B cell (primary cell): ENCODE data around the gene PREP. TPM values are rescaled to one million over a fixed set of nuclear protein-coding genes. Genes with fewer than 3 reads are reported as not detected.

ENCODE experiments used
- ATAC-seq: fragments of 200-7000 bp; cut with Tn5 transposase; one replicate; pipeline ENCODE4 v1.10.0; 2021; ENCODE audit warnings: low read depth, mild to moderate bottlenecking, moderate number of reproducible peaks, moderate library complexity
- CTCF ChIA-PET: fragments of 350-600 bp; sonication (Branson Sonifier 250); formaldehyde crosslinking; loops from one replicate; lab custom pipeline; 2021; ENCODE audit warnings: antibody characterized with exemption, inconsistent platforms; lab: Charles Lee
- POLR2A ChIA-PET: fragments of 350-600 bp; sonication (Branson Sonifier 250); formaldehyde crosslinking; loops from one replicate; lab custom pipeline; 2021; ENCODE audit warnings: antibody characterized with exemption; lab: Charles Lee
- DNase-seq: peaks from one replicate; pipeline ENCODE4 v3.0.0; 2013
- H2AFZ ChIP-seq: 2 replicates; pipeline ENCODE4 v1.6.1; 2012; ENCODE audit warnings: mild to moderate bottlenecking, low read depth, low read length; ENCODE audit not compliant: insufficient read depth, poor library complexity, severe bottlenecking
- H3K27ac ChIP-seq, 2 donors: 1 replicate in 1 of 2; 2 replicates in 1 of 2; pipeline ENCODE4 v1.5.1; 2012 to 2013; ENCODE audit warnings: low read length in 2 of 2, mild to moderate bottlenecking in 2 of 2, moderate library complexity in 1 of 2
- H3K27me3 ChIP-seq, 4 experiments: fragments of 200-600 bp in 1 of 4; sonication (generic) in 1 of 4; replicated peaks in 1 of 4; 1 replicate in 2 of 4; 2 replicates in 2 of 4; pipeline versions ENCODE4 v1.6.1 to v1.7.0; 2013 to 2016; ENCODE audit warnings: low read length in 3 of 4, mild to moderate bottlenecking in 2 of 4, mixed read lengths in 1 of 4, moderate library complexity in 1 of 4; ENCODE audit not compliant: insufficient read depth in 4 of 4, control insufficient read depth in 3 of 4; ENCODE audit errors: control extremely low read depth in 1 of 4
- H3K36me3 ChIP-seq, 2 experiments: replicated peaks in 1 of 2; 1 replicate in 1 of 2; 2 replicates in 1 of 2; pipeline versions ENCODE4 v1.6.1 to v1.7.1; 2013; ENCODE audit warnings: low read length in 1 of 2; ENCODE audit not compliant: insufficient read depth in 2 of 2, control insufficient read depth in 1 of 2; ENCODE audit errors: control extremely low read depth in 1 of 2, extremely low read depth in 1 of 2
- H3K4me1 ChIP-seq, 2 donors: fragments of 200-600 bp in 1 of 2; sonication (generic) in 1 of 2; 1 replicate in 1 of 2; 2 replicates in 1 of 2; pipeline versions ENCODE4 v1.5.1 to v1.6.1; 2013 to 2017; ENCODE audit warnings: low read length in 2 of 2; ENCODE audit not compliant: control insufficient read depth in 2 of 2, insufficient read depth in 2 of 2
- H3K4me2 ChIP-seq: replicated peaks from 2 replicates; pipeline ENCODE3; 2012; ENCODE audit warnings: mild to moderate bottlenecking, low read depth, low read length; ENCODE audit not compliant: poor library complexity, severe bottlenecking
- H3K4me3 ChIP-seq, 5 experiments: fragments of 200-600 bp in 1 of 5; sonication (generic) in 1 of 5; 1 replicate in 3 of 5; 2 replicates in 2 of 5; pipeline versions ENCODE4 v1.5.1 to v1.7.0; 2011 to 2016; ENCODE audit warnings: low read length in 4 of 5, mild to moderate bottlenecking in 4 of 5, low read depth in 2 of 5, control low read depth in 1 of 5, moderate library complexity in 1 of 5; ENCODE audit not compliant: insufficient read depth in 1 of 5; ENCODE audit errors: control extremely low read depth in 1 of 5, extremely low read depth in 1 of 5
- H3K79me2 ChIP-seq: fragments of 200-600 bp; sonication (generic); one replicate; pipeline ENCODE4 v1.6.0; 2016; ENCODE audit warnings: low read length; ENCODE audit not compliant: control insufficient read depth, insufficient read depth
- H3K9ac ChIP-seq: fragments of 200-600 bp; sonication (generic); 2 replicates; pipeline ENCODE4 v1.6.1; 2017; ENCODE audit warnings: mild to moderate bottlenecking, low read length, moderate library complexity
- H3K9me3 ChIP-seq, 3 donors: one replicate each; pipeline versions ENCODE4 v1.6.1 to v1.7.1; 2013; ENCODE audit warnings: low read length in 2 of 3; ENCODE audit not compliant: control insufficient read depth in 2 of 3, insufficient read depth in 1 of 3; ENCODE audit errors: control extremely low read depth in 1 of 3
- H4K20me1 ChIP-seq: 2 replicates; pipeline ENCODE4 v1.6.0; 2012; ENCODE audit warnings: mild to moderate bottlenecking, low read length; ENCODE audit not compliant: insufficient read depth, control insufficient read depth, poor library complexity, severe bottlenecking
- H3K27ac Mint-ChIP-seq: one replicate; pipeline ENCODE4 v1.8.0; 2021; ENCODE audit warnings: mixed read lengths
- H3K27me3 Mint-ChIP-seq: one replicate; pipeline ENCODE4 v1.8.0; 2021; ENCODE audit warnings: mixed read lengths
- H3K4me1 Mint-ChIP-seq: one replicate; pipeline ENCODE4 v1.8.0; 2021; ENCODE audit warnings: mixed read lengths
- H3K4me3 Mint-ChIP-seq: one replicate; pipeline ENCODE4 v1.8.0; 2021; ENCODE audit warnings: mixed read lengths
- H3K9me3 Mint-ChIP-seq: one replicate; pipeline ENCODE4 v1.8.0; 2022; ENCODE audit warnings: mixed read lengths; ENCODE audit not compliant: insufficient read depth
- CTCF ChIP-seq: fragments of 200-600 bp; IDR thresholded peaks from one replicate; pipeline ENCODE4 v1.8.0; 2022; ENCODE audit warnings: antibody characterized with exemption, mild to moderate bottlenecking
- EZH2 ChIP-seq: IDR thresholded peaks from 2 replicates; pipeline ENCODE4 v1.6.1; 2012; ENCODE audit warnings: borderline replicate concordance, low read depth, mild to moderate bottlenecking, moderate library complexity, low read length; ENCODE audit not compliant: insufficient read depth, poor library complexity, severe bottlenecking
- WGBS: methylation state at CpG from one replicate; pipeline ENCODE4 v1.1.5; 2013; ENCODE audit warnings: missing lambda C conversion rate; ENCODE audit not compliant: insufficient coverage; 5-methylcytosine and 5-hydroxymethylcytosine counted together
- intact Hi-C: fragments of 100-400 bp; cut with micrococcal nuclease; formaldehyde crosslinking; loops from one replicate; pipeline ENCODE4 v1.10.0; 2022
- polyA plus RNA-seq: library from polyadenylated mRNA; depleted of rRNA; stranded (reverse); fragments of >200 nt; gene quantifications from 2 replicates; pipeline ENCODE4 v1.2.3, GENCODE V29; 2012
- total RNA-seq, 2 donors: library from RNA; stranded (reverse); fragments of 120-200 nt in 1 of 2; gene quantifications; 1 replicate in 1 of 2; 2 replicates in 1 of 2; pipeline versions ENCODE4 v1.2.3 to v1.2.4, GENCODE V29; 2013 to 2022

Gene PREP
- total and polyA plus RNA-seq, 2 donors (not counting 1 experiment from before 2014, with no cell fraction given) = 12.2 to 27.0 TPM

- Histone ChIP-seq H3K27ac (no peak overlapping the region), H3K36me3 (no peaks in the 10 kb centered on the region), H3K4me1 (no peaks in the 10 kb centered on the region), H3K4me2 (no peak overlapping the region), H3K4me3 (no peak overlapping the region), H3K9me3 (no peaks in the 10 kb centered on the region), H2AFZ (no peak overlapping the region), H4K20me1 (no peaks in the 10 kb centered on the region), H3K79me2 (no peaks in the 10 kb centered on the region), H3K9ac (no peak overlapping the region), H3K27me3 (peaks cover 0 to 2% (median 0%) of the 10 kb centered on the region in 4 experiments)
- DNase-seq (no peak), ATAC-seq (no peak)
- H3K27me3 Mint-ChIP-seq = peaks cover 4% of the 10 kb centered on the region
- no peak for TF ChIP-seq EZH2
- 94% methylated on average over 2 of the region's 4 CpGs for WGBS
- intact Hi-C loops = loop anchor here (5.0 kb wide), 1 partner anchor 873 kb away; no protein-coding TSS in a partner anchor
- H3K9me3 Mint-ChIP-seq = no peaks in the 10 kb centered on the region
- H3K27ac Mint-ChIP-seq = no peak overlapping the region
- CTCF ChIA-PET = interaction anchor here (1.1 to 7.4 kb wide), 2 partner anchors 11 to 793 kb away, joined by 3 to 72 read pairs; no protein-coding TSS in a partner anchor
- POLR2A ChIA-PET = no interaction called here
- no peak overlapping the region for H3K4me3 Mint-ChIP-seq
- no peaks in the 10 kb centered on the region for H3K4me1 Mint-ChIP-seq
Observed at GRCh38 chr6:105429676-105430075, 26.8 kb upstream of the PREP start.

GRCh38 chr6:105428342-105428957 is 25.6 kb upstream of the PREP start:
- ChIA-PET CTCF (interaction anchor here (0.5 kb wide), 1 partner anchor 1080 kb away, joined by 3 read pairs; no protein-coding TSS in a partner anchor), POLR2A (no interaction called here)
- intact Hi-C loops = no loop called here
- no peaks in the 10 kb centered on the region for H4K20me1 ChIP-seq
- whole genome bisulfite sequencing = 93% methylated on average over 3 of the region's 5 CpGs
- Mint-ChIP-seq H3K9me3 (no peaks in the 10 kb centered on the region), H3K27me3 (peaks cover 4% of the 10 kb centered on the region), H3K27ac (no peak overlapping the region), H3K4me1 (no peaks in the 10 kb centered on the region), H3K4me3 (no peak overlapping the region)
- no peak overlapping the region for H3K27ac ChIP-seq
- no peak overlapping the region for H2AFZ ChIP-seq
- H3K36me3 ChIP-seq = no peaks in the 10 kb centered on the region
- no peak overlapping the region for H3K4me2 ChIP-seq
- H3K4me1 ChIP-seq = no peaks in the 10 kb centered on the region
- no peak for ATAC-seq
- DNase-seq = no peak
- no peaks in the 10 kb centered on the region for H3K27me3 ChIP-seq
- H3K9me3 ChIP-seq = no peaks in the 10 kb centered on the region
- no peak overlapping the region for H3K9ac ChIP-seq
- TF ChIP-seq EZH2 (no peak), CTCF (no peak)
- H3K79me2 ChIP-seq = no peaks in the 10 kb centered on the region
- no peak overlapping the region for H3K4me3 ChIP-seq
